ENCODE measurements around the gene TRIM32.

TRIM32 gene

DNA sequence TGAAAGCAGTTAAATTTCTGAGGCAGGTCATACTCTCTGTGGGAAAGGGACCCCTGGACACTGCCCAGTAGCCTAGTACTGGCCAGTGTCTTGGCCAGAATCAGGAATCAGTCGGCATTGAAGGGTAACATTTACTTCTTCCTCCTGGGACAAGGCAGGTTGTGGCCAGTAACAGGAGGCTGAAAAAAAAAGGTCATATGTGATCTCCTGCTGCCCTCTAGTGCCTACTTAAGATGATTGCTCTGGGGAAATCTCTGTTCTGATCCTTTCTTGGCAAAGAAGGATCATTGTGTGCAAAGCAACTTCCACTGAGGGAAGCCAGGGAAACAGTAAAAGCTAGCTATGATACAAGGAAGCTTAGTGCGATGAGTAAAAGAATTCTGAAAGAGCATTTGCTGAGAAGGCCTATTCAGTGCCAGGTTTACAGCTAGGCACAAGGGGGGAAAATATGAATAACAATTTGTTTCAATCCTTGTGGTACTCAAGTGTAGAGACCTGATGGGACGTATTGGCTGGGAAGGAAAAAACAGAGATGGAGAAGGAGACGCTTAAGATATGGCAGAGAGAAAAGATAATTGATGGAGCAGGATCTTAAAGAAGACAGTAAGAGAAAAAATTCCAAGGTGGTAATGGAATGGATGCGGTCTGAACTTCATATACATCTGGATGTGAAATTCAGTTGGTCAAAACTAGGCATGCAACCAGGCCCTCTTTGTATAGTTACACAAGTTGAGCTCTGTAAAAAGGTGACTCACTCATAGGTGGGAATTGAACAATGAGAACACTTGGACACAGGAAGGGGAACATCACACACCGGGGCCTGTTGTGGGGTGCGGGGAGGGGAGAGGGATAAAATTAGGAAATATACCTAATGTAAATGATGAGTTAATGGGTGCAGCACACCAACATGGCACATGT lies 25.8 kb upstream of the TRIM32 start:
- no peak overlapping the region for H3K9ac ChIP-seq (ENCODE audit: low read depth, low read length, poor library complexity, severe bottlenecking)
- no peaks in the 10 kb centered on the region for H3K9me2 ChIP-seq (replicated peaks; ENCODE audit: low read depth, low read length)
- H3K4me3 ChIP-seq (ENCODE audit: low read length, poor library complexity, severe bottlenecking): no peak overlapping the region
- H2AFZ ChIP-seq (ENCODE audit: low read length): no peak overlapping the region
- H3K4me1 ChIP-seq (ENCODE audit: insufficient read depth, low read length, poor library complexity, severe bottlenecking): no peaks in the 10 kb centered on the region
- H3K9me3 ChIP-seq (ENCODE audit: insufficient read depth, low read depth, low read length): no peaks in the 10 kb centered on the region
- no peaks in the 10 kb centered on the region for H4K20me1 ChIP-seq (ENCODE audit: insufficient read depth, low read length, poor library complexity, severe bottlenecking)
- H3K27me3 ChIP-seq (ENCODE audit: insufficient read depth, low read length, poor library complexity, severe bottlenecking): no peaks in the 10 kb centered on the region
- no peak overlapping the region for H3K4me2 ChIP-seq (ENCODE audit: low read depth, low read length, poor library complexity, severe bottlenecking)
- H3K79me2 ChIP-seq (ENCODE audit: insufficient read depth, low read length): no peaks in the 10 kb centered on the region
- no peaks in the 10 kb centered on the region for H3K36me3 ChIP-seq (ENCODE audit: insufficient read depth, low read length)
- no peaks in the 10 kb centered on the region for H3F3A ChIP-seq (ENCODE audit: low read depth)
- TF ChIP-seq CTCF (conservative IDR thresholded peaks at IDR 0.05; ENCODE audit: low read length) (peak; percentile 82), EZH2phosphoT487 (IDR thresholded peaks at IDR 0.05; ENCODE audit: borderline replicate concordance) (no peak)

DNA sequence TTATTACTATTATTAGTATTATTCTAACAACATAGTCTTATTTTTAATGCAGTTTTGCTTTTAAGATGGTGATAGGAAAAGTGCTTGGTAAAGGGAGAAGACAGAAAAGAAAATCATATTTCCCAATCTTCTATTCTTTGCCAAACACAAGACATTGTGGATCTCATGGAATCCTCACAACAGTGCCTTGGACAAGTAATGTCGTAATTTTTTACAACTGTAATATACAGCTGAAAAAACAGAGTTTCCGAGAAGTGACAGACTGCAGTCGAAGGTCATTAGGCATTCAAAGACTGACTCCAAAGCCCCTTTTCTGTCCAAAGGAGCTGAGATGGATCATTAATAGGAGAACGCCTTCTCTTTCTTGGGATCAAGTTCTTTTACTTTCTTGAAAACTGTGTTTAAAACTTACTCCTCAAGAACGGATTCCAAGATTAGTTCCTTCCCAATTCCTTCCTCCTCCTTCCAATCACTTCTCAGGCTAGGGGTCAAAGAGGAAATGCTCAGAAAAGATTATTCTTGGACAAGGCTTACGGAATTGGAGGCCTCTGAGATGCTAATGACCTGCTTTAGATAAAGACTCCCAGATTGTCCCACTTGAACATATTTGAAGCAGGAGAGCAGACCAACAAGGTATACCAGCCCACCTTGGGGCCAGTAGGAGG lies 24.3 kb upstream of the TRIM32 start:
- Histone ChIP-seq H3K9ac (ENCODE audit: low read depth, low read length, poor library complexity, severe bottlenecking) (no peak overlapping the region), H3K27me3 (ENCODE audit: insufficient read depth, low read length, poor library complexity, severe bottlenecking) (no peaks in the 10 kb centered on the region), H3K4me2 (ENCODE audit: low read depth, low read length, poor library complexity, severe bottlenecking) (no peak overlapping the region), H4K20me1 (ENCODE audit: insufficient read depth, low read length, poor library complexity, severe bottlenecking) (no peaks in the 10 kb centered on the region), H3F3A (ENCODE audit: low read depth) (no peaks in the 10 kb centered on the region), H3K9me2 (replicated peaks; ENCODE audit: low read depth, low read length) (no peaks in the 10 kb centered on the region), H3K36me3 (ENCODE audit: insufficient read depth, low read length) (no peaks in the 10 kb centered on the region), H3K79me2 (ENCODE audit: insufficient read depth, low read length) (no peaks in the 10 kb centered on the region), H3K4me3 (ENCODE audit: low read length, poor library complexity, severe bottlenecking) (no peak overlapping the region), H2AFZ (ENCODE audit: low read length) (no peak overlapping the region), H3K4me1 (ENCODE audit: insufficient read depth, low read length, poor library complexity, severe bottlenecking) (no peaks in the 10 kb centered on the region), H3K9me3 (ENCODE audit: insufficient read depth, low read depth, low read length) (no peaks in the 10 kb centered on the region)
- no peak for TF ChIP-seq CTCF (conservative IDR thresholded peaks at IDR 0.05; ENCODE audit: low read length)
- TF ChIP-seq EZH2phosphoT487 (IDR thresholded peaks at IDR 0.05; ENCODE audit: borderline replicate concordance): no peak

DNA sequence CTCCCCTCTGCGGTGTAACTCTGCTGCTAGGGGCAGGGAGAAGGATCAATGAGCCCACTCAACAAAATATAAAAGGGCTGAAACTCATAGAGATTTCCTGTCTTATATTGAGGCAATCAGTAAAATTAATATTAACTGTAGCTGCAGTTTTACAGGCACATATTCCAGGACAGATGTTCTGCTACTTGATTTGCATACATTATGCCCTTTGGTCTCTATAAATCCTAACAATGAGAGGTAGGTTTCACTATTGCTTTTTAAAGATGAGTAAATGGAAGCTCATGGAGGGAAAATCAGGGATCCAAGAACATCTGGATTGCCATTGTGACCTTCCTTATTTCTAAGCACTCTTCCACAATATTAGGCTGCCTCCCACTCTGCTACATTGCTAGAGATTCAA lies 23.5 kb upstream of the TRIM32 start:
- Histone ChIP-seq H3K4me2 (ENCODE audit: low read depth, low read length, poor library complexity, severe bottlenecking) (no peak overlapping the region), H3K4me3 (ENCODE audit: low read length, poor library complexity, severe bottlenecking) (no peak overlapping the region), H3K9me3 (ENCODE audit: insufficient read depth, low read depth, low read length) (no peaks in the 10 kb centered on the region), H3K9me2 (replicated peaks; ENCODE audit: low read depth, low read length) (no peaks in the 10 kb centered on the region), H4K20me1 (ENCODE audit: insufficient read depth, low read length, poor library complexity, severe bottlenecking) (no peaks in the 10 kb centered on the region), H2AFZ (ENCODE audit: low read length) (no peak overlapping the region), H3F3A (ENCODE audit: low read depth) (no peaks in the 10 kb centered on the region), H3K79me2 (ENCODE audit: insufficient read depth, low read length) (no peaks in the 10 kb centered on the region), H3K36me3 (ENCODE audit: insufficient read depth, low read length) (no peaks in the 10 kb centered on the region), H3K9ac (ENCODE audit: low read depth, low read length, poor library complexity, severe bottlenecking) (no peak overlapping the region), H3K27me3 (ENCODE audit: insufficient read depth, low read length, poor library complexity, severe bottlenecking) (no peaks in the 10 kb centered on the region), H3K4me1 (ENCODE audit: insufficient read depth, low read length, poor library complexity, severe bottlenecking) (no peaks in the 10 kb centered on the region)
- TF ChIP-seq EZH2phosphoT487 (IDR thresholded peaks at IDR 0.05; ENCODE audit: borderline replicate concordance): no peak
- TF ChIP-seq CTCF (conservative IDR thresholded peaks at IDR 0.05; ENCODE audit: low read length): no peak

All from Loucy (cell line).